ENCODE measurements around the gene THSD1.
"Not testable (repeated sequence)": the region's sequence is repeated elsewhere in the genome, so short reads cannot be mapped to it uniquely, and the experiment has no call there.

GRCh38 chr13:52334107-52334506, 71.9 kb downstream of the THSD1 start:
- not testable (repeated sequence) for TF ChIP-seq CTCF (conservative IDR thresholded peaks at IDR 0.05 in 1 of 2, IDR thresholded peaks at IDR 0.05 in 1 of 2; ENCODE audit: low read depth in 1 of 2, low read length in 2 of 2); EZH2 (IDR thresholded peaks at IDR 0.05; ENCODE audit: low read length, missing control alignments)

Measured in fibroblast of lung (primary cell).